DMS114 treated with DMSO at 0.1 percent for 48 hours (cell line): ENCODE measurements around the gene TRPC6.
A peak's percentile ranks its signal among the peaks of the same experiment; 100 is the strongest.
"Not testable (repeated sequence)": the region's sequence is repeated elsewhere in the genome, so short reads cannot be mapped to it uniquely, and the experiment has no call there.

Experiments
- DNase-seq: peaks from one replicate; lab custom pipeline; 2025; ENCODE audit not compliant: unreplicated experiment; lab: John Stamatoyannopoulos, UW

TRPC6 gene

GRCh38 chr11:101456812-101457211, 127.0 kb downstream of the TRPC6 start:
- peak; percentile 0 for DNase-seq

- no peak for DNase-seq
These were observed 130.1 kb downstream of the TRPC6 start for GRCh38 chr11:101453682-101454081.

- no peak for DNase-seq
These were observed 134.8 kb downstream of the TRPC6 start for GRCh38 chr11:101448881-101449442.

- no peak for DNase-seq
These were observed 137.1 kb downstream of the TRPC6 start for GRCh38 chr11:101446726-101447125.

GRCh38 chr11:101446238-101446637, 137.6 kb downstream of the TRPC6 start:
- no peak for DNase-seq

GRCh38 chr11:101445761-101446160, 138.0 kb downstream of the TRPC6 start:
- DNase-seq = no peak

GRCh38 chr11:101444851-101445250, 139.0 kb downstream of the TRPC6 start:
- no peak for DNase-seq

- no peak for DNase-seq
These were observed 139.6 kb downstream of the TRPC6 start for GRCh38 chr11:101444164-101444563.

- no peak for DNase-seq
These were observed 140.8 kb downstream of the TRPC6 start for GRCh38 chr11:101442936-101443521.

- no peak for DNase-seq
These were observed 141.6 kb downstream of the TRPC6 start for GRCh38 chr11:101442171-101442570.

GRCh38 chr11:101441747-101442146, 142.1 kb downstream of the TRPC6 start:
- no peak for DNase-seq

- no peak for DNase-seq
These were observed 144.3 kb downstream of the TRPC6 start for GRCh38 chr11:101439488-101439887.

GRCh38 chr11:101438708-101439107, 145.1 kb downstream of the TRPC6 start:
- DNase-seq = not testable (repeated sequence)

GRCh38 chr11:101438126-101438525, 145.7 kb downstream of the TRPC6 start:
- DNase-seq = no peak

- peak; percentile 11 for DNase-seq
These were observed 147.2 kb downstream of the TRPC6 start for GRCh38 chr11:101436511-101437142.

GRCh38 chr11:101435408-101435973, 148.3 kb downstream of the TRPC6 start:
- no peak for DNase-seq

GRCh38 chr11:101434026-101434643, 149.7 kb downstream of the TRPC6 start:
- no peak for DNase-seq

GRCh38 chr11:101433151-101433550, 150.7 kb downstream of the TRPC6 start:
- DNase-seq = no peak

GRCh38 chr11:101429703-101430540, 153.9 kb downstream of the TRPC6 start:
- no peak for DNase-seq

GRCh38 chr11:101428918-101429317, 154.9 kb downstream of the TRPC6 start:
- peak; percentile 1 for DNase-seq

- DNase-seq = no peak
These were observed 176.5 kb downstream of the TRPC6 start for GRCh38 chr11:101407324-101407723.
